ENCODE measurements around the gene GNB5.
A peak's percentile ranks its signal among the peaks of the same experiment; 100 is the strongest.

GNB5 gene

GRCh38 chr15:52232327-52232726, 41.1 kb upstream of the GNB5 start:
- H3K4me3 ChIP-seq (ENCODE audit: low read depth, low read length): no peak overlapping the region
- TF ChIP-seq CTCF (IDR thresholded peaks at IDR 0.05; ENCODE audit: low read depth, low read length): no peak

- no peak for TF ChIP-seq CTCF (IDR thresholded peaks at IDR 0.05; ENCODE audit: low read depth, low read length)
- H3K4me3 ChIP-seq (ENCODE audit: low read depth, low read length): no peak overlapping the region
These were observed 38.9 kb upstream of the GNB5 start for GRCh38 chr15:52230073-52230472.

GRCh38 chr15:52228921-52229320, 37.7 kb upstream of the GNB5 start:
- no peak for TF ChIP-seq CTCF (IDR thresholded peaks at IDR 0.05; ENCODE audit: low read depth, low read length)

GRCh38 chr15:52227456-52227855, 36.3 kb upstream of the GNB5 start:
- TF ChIP-seq CTCF (IDR thresholded peaks at IDR 0.05; ENCODE audit: low read depth, low read length): peak; percentile 82
- no peak overlapping the region for H3K4me3 ChIP-seq (ENCODE audit: low read depth, low read length)

More at GRCh38 chr15:52228921-52229320, 37.7 kb upstream of the GNB5 start:
- H3K4me3 ChIP-seq (ENCODE audit: low read depth, low read length): no peak overlapping the region

- no peak overlapping the region for H3K4me3 ChIP-seq (ENCODE audit: low read depth, low read length)
- TF ChIP-seq CTCF (IDR thresholded peaks at IDR 0.05; ENCODE audit: low read depth, low read length): no peak
These were observed 34.0 kb upstream of the GNB5 start for GRCh38 chr15:52225230-52225629.

- no peak overlapping the region for H3K4me3 ChIP-seq (ENCODE audit: low read depth, low read length)
- no peak for TF ChIP-seq CTCF (IDR thresholded peaks at IDR 0.05; ENCODE audit: low read depth, low read length)
These were observed 33.0 kb upstream of the GNB5 start for GRCh38 chr15:52224211-52224610.

- H3K4me3 ChIP-seq (ENCODE audit: low read depth, low read length): no peak overlapping the region
- no peak for TF ChIP-seq CTCF (IDR thresholded peaks at IDR 0.05; ENCODE audit: low read depth, low read length)
These were observed 30.5 kb upstream of the GNB5 start for GRCh38 chr15:52221730-52222129.
